Stimulated activated effector memory CD8-positive, alpha-beta T cell treated with anti-CD3 and anti-CD28 coated beads, Interleukin-12 subunit alpha, Interleukin-12 subunit beta, amount 100 ng/mL, for 72 hours (primary cell): ENCODE results near the gene APH1B.
A peak's percentile ranks its signal among the peaks of the same experiment; 100 is the strongest.

ENCODE experiments used
- ATAC-seq: fragments of 150-1000 bp; cut with Tn5 transposase; 2 replicates; pipeline ENCODE4 v1.10.0; 2021
- DNase-seq, 2 donors: peaks; one replicate each; pipeline ENCODE4 v3.0.0; 2021 to 2022; ENCODE audit warnings: low spot score in 2 of 2
- H3K27ac Mint-ChIP-seq: one replicate; pipeline ENCODE4 v1.8.0; 2022; ENCODE audit warnings: mild to moderate bottlenecking, mixed read lengths
- H3K36me3 Mint-ChIP-seq: one replicate; pipeline ENCODE4 v1.8.0; 2022; ENCODE audit warnings: mild to moderate bottlenecking, mixed read lengths
- H3K4me1 Mint-ChIP-seq: one replicate; pipeline ENCODE4 v1.8.0; 2022; ENCODE audit warnings: mixed read lengths
- H3K4me3 Mint-ChIP-seq: one replicate; pipeline ENCODE4 v1.8.0; 2022; ENCODE audit warnings: mild to moderate bottlenecking, mixed read lengths
- H3K9me3 Mint-ChIP-seq: one replicate; pipeline ENCODE4 v1.8.0; 2022; ENCODE audit warnings: mixed read lengths

Gene APH1B

DNA sequence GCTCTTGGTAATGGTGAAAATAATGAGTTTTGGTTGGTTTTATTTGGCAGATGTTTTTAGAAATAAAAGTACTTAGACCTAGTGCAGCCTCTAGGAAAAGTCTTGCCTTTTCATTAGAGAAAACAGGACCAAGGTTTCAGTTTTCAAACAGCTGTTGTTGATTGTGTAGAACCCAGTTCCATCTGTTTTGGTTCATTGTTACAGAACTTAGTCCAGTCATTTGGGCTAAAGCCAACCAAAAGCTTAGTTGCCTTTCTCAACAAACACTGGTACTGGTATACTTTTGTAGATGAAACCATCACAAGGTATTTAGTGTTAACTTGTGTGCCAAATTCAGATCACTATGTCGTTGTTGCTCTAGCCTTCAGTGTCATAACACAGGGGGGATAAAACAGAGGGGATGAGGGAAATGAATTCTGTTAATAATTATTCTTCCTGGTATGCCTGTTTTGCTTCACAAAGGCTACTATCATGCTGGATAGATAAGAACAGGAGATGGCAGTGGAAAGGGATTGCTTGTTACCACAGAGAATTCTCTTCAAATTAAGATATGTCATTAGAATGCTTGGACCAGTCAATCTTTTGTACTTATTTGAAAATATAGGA is 12.6 kb upstream of the APH1B start:
- Mint-ChIP-seq H3K4me3 (no peak overlapping the region), H3K36me3 (peaks cover 99% of the 10 kb centered on the region), H3K9me3 (no peaks in the 10 kb centered on the region), H3K4me1 (peaks cover 13% of the 10 kb centered on the region), H3K27ac (no peak overlapping the region)
- no peak for DNase-seq
- ATAC-seq: no peak

DNA sequence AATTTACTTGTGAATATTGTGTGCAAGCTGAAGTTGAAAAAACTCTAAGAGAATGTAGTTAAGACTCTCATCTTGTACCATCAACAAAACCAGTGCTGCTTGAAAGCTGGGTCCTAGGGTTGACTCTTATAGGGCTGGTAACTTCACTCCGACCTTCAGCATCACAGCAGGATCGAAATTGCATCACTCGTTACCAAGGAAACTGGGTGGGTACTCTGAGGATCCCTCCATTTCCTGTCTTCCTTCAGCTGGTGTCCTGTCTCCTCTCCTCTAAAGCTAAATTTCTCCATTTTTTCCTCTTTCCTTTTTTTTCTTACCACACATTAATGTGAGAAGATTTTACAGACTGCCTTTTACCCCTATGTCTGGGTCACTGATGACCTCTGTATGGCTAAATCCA is 3.0 kb upstream of the APH1B start:
- peaks cover 24% of the 10 kb centered on the region for H3K36me3 Mint-ChIP-seq
- ATAC-seq (no peak), DNase-seq (no peak)
- no peaks in the 10 kb centered on the region for H3K9me3 Mint-ChIP-seq
- H3K4me3 Mint-ChIP-seq: no peak overlapping the region
- H3K27ac Mint-ChIP-seq: peak overlapping the region; percentile 26
- H3K4me1 Mint-ChIP-seq: peaks cover 27% of the 10 kb centered on the region

DNA sequence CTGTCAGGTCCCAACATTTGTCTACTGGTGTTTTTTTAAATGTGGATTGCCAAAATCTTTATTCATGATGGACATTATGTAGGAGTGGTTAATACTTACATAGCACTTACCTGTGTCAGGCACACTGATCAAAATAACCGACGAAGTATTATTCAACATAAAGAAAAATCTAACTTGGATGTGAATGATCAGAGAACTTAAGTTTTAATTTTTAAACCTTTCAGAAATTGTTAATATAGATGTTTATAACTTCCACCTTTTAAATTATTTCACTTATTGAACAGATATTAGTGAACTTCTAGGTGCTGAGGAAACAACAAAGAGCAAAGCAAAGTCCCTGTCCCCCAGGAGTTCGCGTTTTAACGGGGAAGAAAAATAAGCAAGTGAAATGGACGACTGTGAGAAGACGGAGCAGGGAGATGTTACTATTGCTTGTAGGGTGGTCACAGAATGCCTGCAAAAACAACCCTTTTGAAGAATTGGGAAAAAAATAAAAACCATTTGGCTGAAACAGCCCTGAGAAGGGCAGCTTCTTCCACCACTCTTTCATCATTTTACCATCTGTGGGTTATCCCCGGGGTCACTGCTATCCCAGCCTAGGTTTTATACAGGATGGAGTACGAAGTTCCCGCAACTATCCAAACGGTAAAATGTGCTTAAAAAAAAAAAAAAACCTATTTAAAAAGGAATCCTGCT is 915 bp upstream of the APH1B start:
- Mint-ChIP-seq H3K9me3 (no peaks in the 10 kb centered on the region), H3K4me1 (peaks cover 27% of the 10 kb centered on the region), H3K27ac (peak overlapping the region; percentile 85), H3K36me3 (peaks cover 8% of the 10 kb centered on the region), H3K4me3 (peak overlapping the region; percentile 75)
- ATAC-seq (no peak), DNase-seq (no peak)

DNA sequence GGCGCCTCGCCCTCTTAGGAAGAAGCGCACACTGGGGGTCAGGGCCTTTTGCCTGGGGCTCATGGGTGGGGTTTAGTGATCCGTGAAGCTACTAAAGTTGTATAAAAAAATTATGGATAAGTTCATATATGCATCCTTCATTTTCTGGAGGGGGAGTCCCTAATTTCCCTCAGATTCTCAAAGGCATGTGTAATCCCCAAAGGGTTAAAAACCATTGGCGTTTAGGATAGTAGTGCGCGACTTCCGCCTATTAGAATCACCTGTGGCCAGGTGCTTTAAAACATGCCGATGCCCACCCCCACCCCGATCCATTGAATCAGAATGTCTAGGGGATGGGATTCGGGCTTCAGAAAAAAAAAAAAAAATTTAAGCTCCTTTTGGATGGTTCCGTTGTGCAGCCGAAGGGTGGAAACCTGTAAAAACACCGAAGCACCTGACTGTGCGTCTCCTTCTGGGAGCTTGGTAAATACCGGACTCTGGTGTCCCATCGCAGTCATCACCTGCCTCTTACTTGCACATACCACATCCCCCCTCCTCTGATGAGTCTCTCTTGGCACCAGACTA is 570 bp downstream of the APH1B start:
- Mint-ChIP-seq H3K36me3 (no peaks in the 10 kb centered on the region), H3K27ac (peak overlapping the region; percentile 43), H3K4me1 (peaks cover 27% of the 10 kb centered on the region), H3K4me3 (peak overlapping the region; percentile 75), H3K9me3 (no peaks in the 10 kb centered on the region)
- ATAC-seq: no peak
- no peak for DNase-seq

DNA sequence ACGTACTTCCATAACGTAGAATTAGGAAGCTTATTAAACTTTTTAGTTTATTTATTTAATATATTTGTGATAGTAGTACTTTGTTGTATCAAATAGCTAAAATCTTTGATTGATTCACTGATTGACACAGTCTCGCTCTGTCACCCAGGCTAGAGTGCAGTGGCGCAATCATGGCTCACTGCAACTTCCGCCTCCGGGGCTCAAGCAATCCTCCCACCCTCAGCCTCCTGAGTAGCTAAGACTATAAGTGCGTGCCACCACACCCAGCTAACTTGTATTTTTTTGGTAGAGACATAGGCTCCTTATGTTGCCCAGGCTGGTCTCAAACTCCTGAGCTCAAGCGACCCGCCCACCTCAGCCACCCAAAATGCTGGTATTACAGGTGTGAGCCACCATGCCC is 5.7 kb downstream of the APH1B start:
- Mint-ChIP-seq H3K9me3 (no peaks in the 10 kb centered on the region), H3K27ac (no peak overlapping the region), H3K4me3 (no peak overlapping the region), H3K4me1 (peaks cover 6% of the 10 kb centered on the region), H3K36me3 (no peaks in the 10 kb centered on the region)
- no peak for DNase-seq
- ATAC-seq: no peak

DNA sequence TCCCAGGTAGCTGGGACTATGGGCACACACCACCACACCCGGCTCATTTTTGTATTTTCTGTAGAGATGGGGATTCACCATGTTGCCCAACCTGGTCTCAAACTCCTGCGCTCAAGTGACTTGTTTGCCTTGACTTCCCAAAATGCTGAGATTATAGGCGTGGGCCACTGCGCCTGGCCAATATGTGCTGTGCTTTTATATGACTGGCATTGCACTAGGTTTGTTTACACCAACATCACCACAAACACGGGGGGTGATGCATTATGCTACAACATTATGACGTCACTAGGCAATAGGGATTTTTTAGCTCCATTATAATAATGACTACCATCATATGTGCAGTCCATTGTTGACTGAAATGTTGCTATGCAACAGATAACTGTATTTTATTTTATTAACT is 6.9 kb downstream of the APH1B start:
- H3K27ac Mint-ChIP-seq: no peak overlapping the region
- no peak overlapping the region for H3K4me3 Mint-ChIP-seq
- no peaks in the 10 kb centered on the region for H3K9me3 Mint-ChIP-seq
- no peak for DNase-seq
- peaks cover 6% of the 10 kb centered on the region for H3K4me1 Mint-ChIP-seq
- no peaks in the 10 kb centered on the region for H3K36me3 Mint-ChIP-seq
- ATAC-seq: peak; percentile 70

DNA sequence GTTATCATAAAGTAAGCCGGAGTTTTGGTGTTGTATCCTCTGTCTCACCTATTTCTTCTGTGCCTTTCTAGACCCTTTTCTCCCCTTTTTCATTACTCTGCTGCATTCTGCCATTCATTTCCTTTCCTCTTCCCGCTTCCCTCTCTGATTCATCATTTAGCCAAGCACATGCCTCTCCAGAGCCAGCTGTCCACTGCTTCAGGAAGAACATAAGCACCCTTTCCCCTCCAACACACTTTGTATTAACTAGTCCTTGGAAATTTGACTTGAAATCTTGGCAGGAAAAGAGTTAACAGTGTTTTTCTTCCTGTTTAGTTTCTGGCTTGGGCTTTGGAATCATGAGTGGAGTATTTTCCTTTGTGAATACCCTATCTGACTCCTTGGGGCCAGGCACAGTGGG is 9.7 kb downstream of the APH1B start:
- Mint-ChIP-seq H3K4me3 (no peak overlapping the region), H3K9me3 (no peaks in the 10 kb centered on the region), H3K36me3 (no peaks in the 10 kb centered on the region), H3K27ac (peak overlapping the region; percentile 36), H3K4me1 (peaks cover 6% of the 10 kb centered on the region)
- peak in 1 of 2 donors; percentile 22 for DNase-seq
- ATAC-seq: no peak

DNA sequence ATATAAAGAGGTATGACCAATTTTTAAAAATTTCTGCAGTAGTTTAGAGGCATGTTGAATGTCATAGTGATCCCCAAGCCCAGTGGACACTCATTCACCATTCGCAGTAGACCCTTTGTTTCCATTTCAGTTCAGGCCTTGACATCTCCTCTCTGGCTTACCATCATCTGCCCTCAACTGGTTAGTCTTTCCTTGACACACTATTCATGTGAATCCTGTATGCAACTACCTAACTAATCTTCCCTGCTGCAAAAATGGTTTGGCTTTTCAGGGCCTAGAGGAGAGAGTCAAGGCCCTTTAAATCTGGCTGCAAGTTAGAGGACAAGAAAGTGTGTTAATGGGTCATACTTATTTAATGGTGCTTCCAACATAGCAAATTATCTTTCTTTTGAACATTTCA is 10.9 kb downstream of the APH1B start:
- Mint-ChIP-seq H3K27ac (no peak overlapping the region), H3K4me1 (peaks cover 4% of the 10 kb centered on the region), H3K4me3 (no peak overlapping the region), H3K9me3 (no peaks in the 10 kb centered on the region), H3K36me3 (no peaks in the 10 kb centered on the region)
- DNase-seq (peak in 1 of 2 donors; percentile 44), ATAC-seq (no peak)

DNA sequence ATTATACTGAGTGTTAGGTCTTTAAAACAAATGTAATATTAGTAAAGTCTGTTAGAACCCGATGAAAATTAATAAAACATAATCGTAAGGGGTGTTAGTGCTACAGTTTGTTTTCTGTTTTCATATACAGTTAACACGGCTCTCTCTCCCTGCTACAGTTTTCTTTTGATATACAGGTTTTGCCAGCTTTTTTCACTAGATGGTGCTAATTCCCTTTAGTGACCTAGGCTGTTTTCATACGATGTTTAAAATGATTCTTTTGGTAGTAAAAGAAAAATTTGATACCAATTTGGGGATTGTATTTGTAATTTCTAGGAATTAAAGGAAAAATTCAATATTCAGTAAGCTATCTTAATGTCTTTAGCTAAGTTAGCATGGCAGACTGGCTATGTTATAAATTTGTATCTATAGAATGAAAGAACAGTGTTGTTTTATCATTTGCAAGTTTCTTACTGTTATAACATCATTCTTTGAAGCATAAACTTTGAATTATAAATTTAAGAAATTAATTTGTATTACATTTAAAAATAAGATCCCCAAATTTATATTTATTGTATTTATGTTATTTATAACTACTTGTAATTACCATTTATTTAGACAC is 11.5 kb downstream of the APH1B start:
- no peaks in the 10 kb centered on the region for H3K36me3 Mint-ChIP-seq
- peak in 1 of 2 donors; percentile 8 for DNase-seq
- no peaks in the 10 kb centered on the region for H3K9me3 Mint-ChIP-seq
- no peaks in the 10 kb centered on the region for H3K4me1 Mint-ChIP-seq
- peak; percentile 48 for ATAC-seq
- no peak overlapping the region for H3K4me3 Mint-ChIP-seq
- no peak overlapping the region for H3K27ac Mint-ChIP-seq

DNA sequence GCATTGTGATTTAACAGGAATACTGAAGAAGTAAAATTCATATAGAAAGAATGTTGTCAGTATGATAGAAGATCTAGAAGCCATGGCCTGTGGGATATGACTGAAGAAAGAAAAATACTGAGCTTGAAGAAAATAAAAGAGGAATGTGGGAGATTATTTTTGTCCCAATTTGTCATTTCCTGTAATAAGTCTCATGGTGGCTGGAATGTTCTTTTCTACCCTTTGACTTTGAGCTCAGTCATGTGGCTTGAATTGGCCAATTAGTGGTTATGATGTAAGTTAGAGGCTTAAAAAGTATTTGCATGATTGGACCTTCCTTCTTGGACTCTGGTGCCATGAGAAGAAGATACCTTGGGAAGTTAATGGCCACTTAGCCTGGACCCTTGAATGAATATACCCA is 14.1 kb downstream of the APH1B start:
- H3K9me3 Mint-ChIP-seq: no peaks in the 10 kb centered on the region
- no peak for ATAC-seq
- no peak for DNase-seq
- H3K4me1 Mint-ChIP-seq: peaks cover 5% of the 10 kb centered on the region
- H3K27ac Mint-ChIP-seq: peak overlapping the region; percentile 24
- H3K4me3 Mint-ChIP-seq: no peak overlapping the region
- H3K36me3 Mint-ChIP-seq: no peaks in the 10 kb centered on the region

DNA sequence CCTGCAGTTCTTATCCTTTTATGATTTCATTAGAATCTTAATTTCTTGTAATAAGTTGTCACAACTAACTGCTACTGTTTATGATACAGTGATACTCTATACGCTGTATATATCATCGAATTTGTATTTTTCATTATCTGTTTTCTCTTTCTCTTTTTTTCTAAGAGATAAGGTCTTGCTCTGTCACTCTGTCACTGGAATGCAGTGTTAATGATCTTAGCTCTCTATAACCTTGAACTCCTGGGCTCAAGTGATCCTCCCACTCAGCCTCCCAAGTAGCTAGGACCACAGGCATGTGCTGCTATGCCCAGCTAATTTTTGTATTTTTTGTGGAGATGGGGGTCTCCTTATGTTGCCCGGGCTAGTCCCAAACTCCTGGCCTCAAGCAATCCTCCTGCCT is 14.8 kb downstream of the APH1B start:
- Mint-ChIP-seq H3K4me1 (peaks cover 7% of the 10 kb centered on the region), H3K27ac (no peak overlapping the region), H3K4me3 (no peak overlapping the region), H3K36me3 (no peaks in the 10 kb centered on the region), H3K9me3 (no peaks in the 10 kb centered on the region)
- ATAC-seq (no peak), DNase-seq (no peak)

DNA sequence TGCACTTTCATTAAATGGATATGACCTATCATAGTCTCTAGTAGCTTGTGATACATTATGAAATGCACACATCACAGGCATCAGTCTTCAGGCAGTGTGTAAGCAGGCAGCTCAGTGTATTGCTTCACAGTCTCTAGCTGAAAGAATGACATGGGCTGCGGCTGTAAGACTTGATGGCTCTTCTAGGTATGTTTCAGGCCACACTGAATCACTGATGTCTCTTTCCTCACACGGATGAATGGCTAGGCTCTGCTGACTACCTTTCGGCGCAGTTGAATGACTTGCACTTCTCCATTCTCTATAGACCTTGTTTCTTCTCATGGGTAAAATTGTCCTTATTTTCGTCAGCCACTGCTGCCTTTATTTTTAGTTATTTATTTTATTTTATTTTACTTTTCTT is 15.4 kb downstream of the APH1B start:
- H3K4me3 Mint-ChIP-seq: no peak overlapping the region
- no peak overlapping the region for H3K27ac Mint-ChIP-seq
- ATAC-seq (no peak), DNase-seq (no peak)
- no peaks in the 10 kb centered on the region for H3K36me3 Mint-ChIP-seq
- no peaks in the 10 kb centered on the region for H3K9me3 Mint-ChIP-seq
- peaks cover 7% of the 10 kb centered on the region for H3K4me1 Mint-ChIP-seq

DNA sequence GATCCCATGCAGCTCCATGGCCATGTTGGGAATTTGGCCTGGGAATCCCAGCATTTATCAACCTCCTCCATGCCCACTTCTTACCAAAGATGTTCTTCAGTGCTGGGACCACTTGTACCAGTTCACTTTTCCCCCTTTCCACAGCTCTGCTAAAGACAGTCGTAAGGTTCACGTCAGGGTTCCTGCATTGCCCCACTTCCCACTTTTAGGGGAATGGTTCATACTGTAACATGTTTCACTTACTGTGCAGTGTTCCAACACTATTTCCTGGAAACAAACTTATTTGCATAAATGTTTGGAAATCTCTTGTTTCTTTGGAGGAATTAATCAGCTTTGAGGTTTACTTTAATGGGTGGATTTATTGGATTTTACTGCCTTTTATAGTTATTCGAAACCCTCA is 17.0 kb downstream of the APH1B start:
- H3K36me3 Mint-ChIP-seq: no peaks in the 10 kb centered on the region

DNA sequence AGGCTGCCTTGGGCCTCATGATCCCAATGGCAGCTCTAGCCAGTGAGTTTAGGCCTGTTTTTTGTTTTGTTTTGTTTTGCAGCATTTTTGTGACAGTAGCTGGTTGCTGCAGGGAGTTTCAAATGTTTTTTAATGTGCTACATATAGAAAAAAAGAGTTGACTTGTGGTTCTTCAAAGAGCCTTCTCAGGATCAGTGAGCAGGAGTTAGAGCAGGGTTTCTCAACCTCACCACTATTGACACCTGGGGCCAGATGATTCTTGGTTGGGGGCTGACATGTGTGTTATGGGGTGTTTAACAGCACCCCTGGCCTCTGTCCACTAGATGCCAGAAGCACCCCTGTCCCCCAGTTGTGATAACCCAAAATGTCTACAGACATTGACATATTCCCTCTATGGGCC is 17.9 kb downstream of the APH1B start:
- DNase-seq (no peak), ATAC-seq (no peak)
- Mint-ChIP-seq H3K4me3 (no peak overlapping the region), H3K4me1 (peaks cover 7% of the 10 kb centered on the region), H3K27ac (peak overlapping the region; percentile 21), H3K9me3 (no peaks in the 10 kb centered on the region), H3K36me3 (no peaks in the 10 kb centered on the region)

More for the DNA sequence above, 17.0 kb downstream of the APH1B start:
- Mint-ChIP-seq H3K4me1 (peaks cover 7% of the 10 kb centered on the region), H3K27ac (peak overlapping the region; percentile 36), H3K4me3 (no peak overlapping the region), H3K9me3 (no peaks in the 10 kb centered on the region)
- ATAC-seq (no peak), DNase-seq (no peak)

DNA sequence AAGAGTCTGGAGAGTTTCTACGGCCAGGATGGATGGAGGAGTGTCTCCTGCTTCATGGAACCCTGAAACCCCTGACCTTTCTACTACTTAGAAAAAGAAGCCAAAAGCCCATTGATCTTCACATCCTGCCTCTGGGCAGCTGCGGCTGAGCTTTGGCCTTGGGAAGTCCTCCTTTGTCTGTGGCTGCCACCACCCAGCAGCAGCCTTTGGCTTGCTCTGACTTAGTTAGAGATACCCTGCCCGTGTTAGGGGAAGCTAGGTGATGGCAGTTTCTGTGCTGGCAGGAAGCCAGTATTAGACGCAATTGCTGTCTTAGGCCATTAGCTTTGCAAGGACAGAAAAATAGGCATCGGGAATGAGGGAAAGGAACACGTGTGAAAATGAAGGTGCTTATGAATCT is 18.8 kb downstream of the APH1B start:
- peaks cover under 1% of the 10 kb centered on the region for H3K36me3 Mint-ChIP-seq

More for the DNA sequence above, 18.8 kb downstream of the APH1B start:
- Mint-ChIP-seq H3K4me1 (peaks cover 7% of the 10 kb centered on the region), H3K9me3 (no peaks in the 10 kb centered on the region), H3K4me3 (no peak overlapping the region), H3K27ac (no peak overlapping the region)
- no peak for ATAC-seq
- no peak for DNase-seq
